Measurements from ENCODE around the gene KCNQ1.

KCNQ1 gene

DNA sequence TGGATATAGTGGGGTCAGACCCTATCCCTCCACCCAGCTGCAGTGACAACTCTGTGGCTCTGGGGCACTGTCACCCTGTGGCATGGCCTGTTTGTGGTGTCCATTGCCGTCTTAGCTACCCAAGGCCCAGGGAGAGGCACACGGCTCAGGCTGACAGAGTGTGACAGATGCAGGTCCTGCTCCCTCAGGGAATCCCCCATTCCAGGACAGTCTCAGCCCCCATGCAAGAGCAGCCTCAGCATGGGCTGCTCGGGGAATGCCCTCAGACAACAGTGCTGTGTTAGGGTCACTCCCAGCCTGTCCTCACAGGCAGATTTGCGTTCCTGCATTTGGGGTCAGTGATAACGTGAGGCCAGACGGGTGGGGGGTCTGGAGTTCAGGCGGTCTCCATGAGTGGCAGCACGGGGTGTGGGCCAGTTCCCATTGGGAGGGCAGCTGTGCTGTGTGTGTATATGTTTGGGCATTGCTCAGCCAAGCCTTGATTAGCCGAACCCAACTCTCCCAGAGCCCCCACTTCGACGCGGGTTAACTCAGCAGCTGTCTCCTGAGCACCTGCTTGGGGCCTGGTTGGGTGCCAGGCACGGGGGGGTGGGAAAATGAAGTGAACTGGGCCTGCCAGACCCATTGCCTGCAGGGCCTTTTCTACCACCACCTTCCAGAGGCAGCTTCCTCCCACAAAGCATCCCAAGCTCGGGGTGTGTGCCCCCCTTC is 260.2 kb downstream of the KCNQ1 start:
- no peak overlapping the region for H3K27ac ChIP-seq
- TF ChIP-seq, protein P1, sequence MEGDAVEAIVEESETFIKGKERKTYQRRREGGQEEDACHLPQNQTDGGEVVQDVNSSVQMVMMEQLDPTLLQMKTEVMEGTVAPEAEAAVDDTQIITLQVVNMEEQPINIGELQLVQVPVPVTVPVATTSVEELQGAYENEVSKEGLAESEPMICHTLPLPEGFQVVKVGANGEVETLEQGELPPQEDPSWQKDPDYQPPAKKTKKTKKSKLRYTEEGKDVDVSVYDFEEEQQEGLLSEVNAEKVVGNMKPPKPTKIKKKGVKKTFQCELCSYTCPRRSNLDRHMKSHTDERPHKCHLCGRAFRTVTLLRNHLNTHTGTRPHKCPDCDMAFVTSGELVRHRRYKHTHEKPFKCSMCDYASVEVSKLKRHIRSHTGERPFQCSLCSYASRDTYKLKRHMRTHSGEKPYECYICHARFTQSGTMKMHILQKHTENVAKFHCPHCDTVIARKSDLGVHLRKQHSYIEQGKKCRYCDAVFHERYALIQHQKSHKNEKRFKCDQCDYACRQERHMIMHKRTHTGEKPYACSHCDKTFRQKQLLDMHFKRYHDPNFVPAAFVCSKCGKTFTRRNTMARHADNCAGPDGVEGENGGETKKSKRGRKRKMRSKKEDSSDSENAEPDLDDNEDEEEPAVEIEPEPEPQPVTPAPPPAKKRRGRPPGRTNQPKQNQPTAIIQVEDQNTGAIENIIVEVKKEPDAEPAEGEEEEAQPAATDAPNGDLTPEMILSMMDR (conservative IDR thresholded peaks at IDR 0.05), result no peak

DNA sequence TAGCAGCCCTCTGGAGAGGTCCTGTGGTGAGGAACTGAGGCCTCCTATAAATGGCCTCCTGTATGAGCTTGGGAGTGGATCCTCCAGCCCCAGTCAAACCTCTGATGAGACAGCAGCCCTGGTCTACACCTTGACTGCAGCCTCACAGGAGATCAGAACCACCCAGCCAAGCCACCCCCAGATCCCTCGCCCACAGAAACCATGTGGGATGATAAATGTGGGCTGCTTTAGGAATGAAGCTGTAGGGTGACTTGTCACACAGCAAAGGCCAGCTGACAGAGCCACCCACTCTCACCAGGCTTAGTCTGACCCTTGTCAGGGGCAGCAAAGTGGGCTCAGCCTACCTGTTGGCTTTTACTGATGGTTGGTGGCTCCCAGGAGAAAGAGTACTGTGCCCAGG is 261.5 kb downstream of the KCNQ1 start:
- no peak overlapping the region for H3K27ac ChIP-seq
- TF ChIP-seq, protein P1 (conservative IDR thresholded peaks at IDR 0.05), result no peak

DNA sequence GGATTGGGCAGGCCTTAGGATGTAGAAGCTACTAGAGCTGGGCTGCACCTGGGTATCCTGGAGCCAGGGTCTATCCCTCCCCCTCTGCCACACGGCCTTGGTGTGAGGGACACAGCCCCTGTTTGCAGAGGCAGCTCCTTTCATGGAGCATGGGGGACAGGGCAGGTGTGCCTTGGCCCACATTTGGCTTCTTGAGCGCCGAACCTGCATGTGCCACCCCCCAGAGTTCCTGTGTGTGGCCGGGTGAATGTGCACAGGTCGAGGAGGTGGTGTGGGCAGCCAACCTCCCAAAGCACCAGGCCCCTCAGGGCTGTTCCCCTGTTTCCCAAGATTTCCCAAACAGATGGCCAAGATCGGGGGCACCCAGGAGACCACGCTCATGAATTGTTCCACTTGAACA is 262.9 kb downstream of the KCNQ1 start:
- TF ChIP-seq, protein P1 (conservative IDR thresholded peaks at IDR 0.05), result no peak
- no peak overlapping the region for H3K27ac ChIP-seq

DNA sequence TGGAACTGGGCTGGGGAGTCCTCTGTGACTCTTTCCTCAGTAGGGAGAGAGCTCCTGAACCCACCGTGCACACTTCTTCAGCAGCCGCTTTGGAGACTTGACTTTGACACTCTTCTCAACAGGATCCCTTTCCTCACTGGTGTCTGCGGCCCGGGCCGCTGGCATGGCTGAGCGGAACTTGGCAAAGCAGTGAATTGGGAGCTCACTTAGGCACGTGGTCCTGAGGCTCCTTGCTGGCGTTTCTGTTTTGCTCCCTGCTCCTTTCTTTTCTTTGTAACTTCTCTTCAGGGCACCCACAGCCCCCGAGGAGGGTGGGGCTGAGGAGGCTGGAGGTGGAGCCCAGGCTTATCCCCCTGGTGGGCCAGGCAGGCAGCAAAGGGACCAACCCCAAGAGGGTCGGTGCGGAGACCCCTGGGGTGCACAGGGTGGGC is 263.4 kb downstream of the KCNQ1 start:
- TF ChIP-seq, protein P1 (conservative IDR thresholded peaks at IDR 0.05), result no peak
- H3K27ac ChIP-seq, result no peak overlapping the region

DNA sequence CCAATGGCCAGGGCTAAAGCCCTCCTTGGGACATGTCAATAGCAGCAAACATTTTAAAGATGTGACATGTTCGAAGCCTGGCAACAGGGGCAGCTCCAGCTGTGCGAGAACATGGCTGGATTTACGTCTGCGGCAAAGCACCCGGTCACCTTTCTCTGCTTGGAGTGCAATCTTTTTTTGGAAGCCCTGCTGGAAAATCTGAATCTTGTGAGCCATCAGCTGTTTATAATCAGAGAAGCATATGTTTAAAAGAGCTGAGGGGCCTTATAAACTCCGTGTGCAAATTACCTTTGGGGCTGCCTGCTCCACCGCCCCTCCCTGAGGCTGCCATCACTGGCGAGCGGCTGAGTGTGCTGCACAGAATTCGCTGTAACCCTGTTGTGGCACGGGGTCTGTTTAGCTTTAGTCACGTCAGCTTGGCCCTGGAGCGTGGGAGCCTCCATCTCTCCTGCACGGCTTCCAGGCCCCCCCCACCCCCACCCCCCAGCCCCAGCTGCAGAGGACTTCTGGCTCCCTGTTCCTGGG is 264.0 kb downstream of the KCNQ1 start:
- no peak overlapping the region for H3K27ac ChIP-seq
- TF ChIP-seq, protein P1 (conservative IDR thresholded peaks at IDR 0.05), result no peak

DNA sequence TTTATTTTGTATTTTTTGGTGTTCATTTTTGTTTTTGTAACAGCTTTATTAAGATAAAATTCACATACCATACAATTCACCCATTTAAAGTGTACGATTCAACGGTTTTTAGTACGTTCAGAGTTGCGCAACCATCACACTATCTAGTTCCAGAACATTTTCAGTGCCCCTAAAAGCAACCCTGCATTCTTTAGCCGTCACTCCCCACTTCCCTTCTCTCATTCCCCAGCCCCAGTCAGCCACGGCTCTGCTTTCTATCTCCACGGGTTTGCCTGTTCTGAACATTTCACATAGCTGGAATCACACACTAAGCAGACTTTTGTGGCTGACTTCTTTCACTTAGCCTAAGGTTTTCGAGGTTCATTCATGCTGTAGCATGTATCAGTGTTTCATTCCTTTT is 264.6 kb downstream of the KCNQ1 start:
- TF ChIP-seq, protein P1 (conservative IDR thresholded peaks at IDR 0.05), result no peak
- H3K27ac ChIP-seq, result no peak overlapping the region

DNA sequence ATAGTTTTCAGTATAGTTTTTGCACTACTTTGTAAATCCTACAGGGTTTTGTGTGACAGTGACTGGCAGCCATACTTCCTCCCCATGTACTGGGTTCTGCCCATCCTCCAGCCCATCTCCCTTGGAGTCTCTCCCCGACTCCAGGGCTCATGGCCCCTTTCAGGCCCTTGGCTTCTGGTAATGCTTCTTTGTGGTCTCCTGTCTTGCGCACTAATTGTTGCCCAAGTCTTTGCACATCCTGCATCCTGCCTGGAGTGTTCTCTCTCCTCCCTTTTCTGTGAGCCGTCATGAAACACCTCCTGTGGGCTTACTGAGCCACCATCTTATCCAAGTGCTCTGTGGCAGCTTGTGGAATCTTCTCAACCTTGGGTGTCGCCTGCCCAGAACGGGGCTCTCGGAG is 266.4 kb downstream of the KCNQ1 start:
- no peak overlapping the region for H3K27ac ChIP-seq
- TF ChIP-seq, protein P1 (conservative IDR thresholded peaks at IDR 0.05), result no peak

Data from VCaP (cell line).